Ishikawa (cell line): ENCODE measurements around the gene MAGI1.

Experiments used
- CREB1 ChIP-seq: IDR thresholded peaks from 2 replicates; pipeline ENCODE4 v1.6.1; 2012; ENCODE audit warnings: low read depth
- EGR1 ChIP-seq: IDR thresholded peaks from 2 replicates; pipeline ENCODE4 v1.6.1; 2012
- EP300 ChIP-seq: IDR thresholded peaks from 2 replicates; pipeline ENCODE4 v1.6.1; 2012; ENCODE audit warnings: borderline replicate concordance
- FOXM1 ChIP-seq: IDR thresholded peaks from 2 replicates; pipeline ENCODE4 v1.6.1; 2012; ENCODE audit warnings: low read depth, borderline replicate concordance
- MAX ChIP-seq: IDR thresholded peaks from 2 replicates; pipeline ENCODE4 v1.6.1; 2012
- RAD21 ChIP-seq: IDR thresholded peaks from 2 replicates; pipeline ENCODE4 v1.6.1; 2012; ENCODE audit warnings: low read depth
- REST ChIP-seq: IDR thresholded peaks from 2 replicates; pipeline ENCODE4 v1.6.1; 2012; ENCODE audit warnings: low read depth, mild to moderate bottlenecking
- TAF1 ChIP-seq: IDR thresholded peaks from 2 replicates; pipeline ENCODE4 v1.6.1; 2012; ENCODE audit warnings: low read depth, mild to moderate bottlenecking
- YY1 ChIP-seq: IDR thresholded peaks from 2 replicates; pipeline ENCODE4 v1.6.1; 2012; ENCODE audit warnings: low read depth
- ZBTB7A ChIP-seq: IDR thresholded peaks from 2 replicates; pipeline ENCODE4 v1.6.1; 2012; ENCODE audit warnings: low read depth

GRCh38 chr3:65351753-65352152 is 687.0 kb downstream of the MAGI1 start:
- TF ChIP-seq FOXM1 = no peak
- no peak for TF ChIP-seq ZBTB7A
- no peak for TF ChIP-seq CREB1
- no peak for TF ChIP-seq TAF1
- TF ChIP-seq YY1 = no peak
- no peak for TF ChIP-seq MAX
- TF ChIP-seq EGR1 = no peak
- no peak for TF ChIP-seq REST
- TF ChIP-seq EP300 = no peak
- TF ChIP-seq RAD21 = no peak
